HCT116 (cell line): Measurements from ENCODE around the gene SUFU. TPM values are rescaled to one million over a fixed set of nuclear protein-coding genes. Genes with fewer than 3 reads are reported as not detected.
A peak's percentile ranks its signal among the peaks of the same experiment; 100 is the strongest.

Source experiments
- ATAC-seq: fragments of 200-7000 bp; cut with Tn5 transposase; 2 replicates; pipeline ENCODE4 v1.9.1; 2020; ENCODE audit warnings: mild to moderate bottlenecking, moderate library complexity
- BruUV-seq: library from RNA; stranded (reverse); fragments of 400-500 nt; replicated peaks from 2 replicates; lab custom pipeline; 2021; lab: Mats Ljungman, UMichigan
- CTCF ChIA-PET: fragments of 300-600 bp; sonication (Branson Sonifier 250); formaldehyde crosslinking; loops from one replicate; lab custom pipeline; 2021; ENCODE audit warnings: antibody characterized with exemption; lab: Charles Lee
- POLR2A ChIA-PET: fragments of 300-600, 350-600 bp; sonication (Branson Sonifier 250); formaldehyde crosslinking; loops from one replicate; lab custom pipeline; 2021; ENCODE audit warnings: antibody characterized with exemption; lab: Charles Lee
- RAD21 ChIA-PET, 2 experiments: fragments of 300-600 bp; sonication (Branson Sonifier 250); formaldehyde crosslinking; loops; one replicate each; lab custom pipeline; 2023; ENCODE audit warnings: low total read pairs in 2 of 2; ENCODE audit not compliant: uncharacterized antibody in 2 of 2, unreplicated experiment in 2 of 2, low non-redundant PET in 1 of 2; lab: Charles Lee
- DNase-seq: peaks from one replicate; pipeline ENCODE4 v3.0.0-alpha.2; 2010; ENCODE audit warnings: low read depth, low spot score
- H2AFZ ChIP-seq: fragments of 200-600 bp; shearing (Covaris generic), sonication (generic); 2 replicates; pipeline ENCODE4 v1.6.1; 2017; ENCODE audit warnings: low read depth, mixed run types, mixed read lengths, antibody characterized with exemption, low read length; ENCODE audit not compliant: poor library complexity, severe bottlenecking
- H3K27ac ChIP-seq: 2 replicates; pipeline ENCODE4 v1.5.1; 2012; ENCODE audit warnings: low read depth, low read length
- H3K27me3 ChIP-seq: fragments of 200-600 bp; sonication (generic); 2 replicates; pipeline ENCODE4 v1.6.1; 2016; ENCODE audit warnings: mixed run types, low read length, mixed read lengths; ENCODE audit not compliant: insufficient read depth
- H3K36me3 ChIP-seq, 2 experiments: fragments of 200-500 bp in 1 of 2; fragments of 200-600 bp in 1 of 2; sonication (Bioruptor generic) in 1 of 2; sonication (generic) in 1 of 2; 2 replicates each; pipeline versions ENCODE4 v1.5.1 to v1.6.1; 2014 to 2016; ENCODE audit warnings: low read length in 2 of 2, inconsistent platforms in 1 of 2, mixed read lengths in 1 of 2, mixed run types in 1 of 2; ENCODE audit not compliant: insufficient read depth in 2 of 2, control insufficient read depth in 1 of 2
- H3K4me1 ChIP-seq, 2 experiments: fragments of 200-600 bp in 1 of 2; sonication (generic) in 1 of 2; 2 replicates each; pipeline versions ENCODE4 v1.5.1 to v1.6.1; 2012 to 2017; ENCODE audit warnings: low read length in 2 of 2, inconsistent platforms in 1 of 2, mild to moderate bottlenecking in 1 of 2, mixed read lengths in 1 of 2, mixed run types in 1 of 2, moderate library complexity in 1 of 2; ENCODE audit not compliant: insufficient read depth in 2 of 2, control insufficient read depth in 1 of 2
- H3K4me2 ChIP-seq: fragments of 200-600 bp; sonication (generic); 2 replicates; pipeline ENCODE4 v1.6.1; 2017; ENCODE audit warnings: mixed run types, low read length, mixed read lengths
- H3K4me3 ChIP-seq, 2 experiments: fragments of 200-600 bp in 1 of 2; sonication (generic) in 1 of 2; replicated peaks in 1 of 2; 2 replicates each; pipeline ENCODE4 v1.5.1; 2011 to 2016; ENCODE audit warnings: low read length in 2 of 2, control low read depth in 1 of 2, low read depth in 1 of 2, mild to moderate bottlenecking in 1 of 2, mixed read lengths in 1 of 2, mixed run types in 1 of 2
- H3K79me2 ChIP-seq: fragments of 200-600 bp; sonication (generic); 2 replicates; pipeline ENCODE4 v1.6.1; 2017; ENCODE audit warnings: mild to moderate bottlenecking, mixed run types, low read length, moderate library complexity, mixed read lengths; ENCODE audit not compliant: insufficient read depth
- H3K9ac ChIP-seq: fragments of 200-600 bp; sonication (generic); 2 replicates; pipeline ENCODE4 v1.6.1; 2016; ENCODE audit warnings: low read length, mixed read lengths
- H3K9me2 ChIP-seq: fragments of 200-600 bp; sonication (generic), shearing (Covaris generic); 2 replicates; pipeline ENCODE4 v1.6.1; 2017; ENCODE audit warnings: mixed run types, mild to moderate bottlenecking, moderate library complexity; ENCODE audit not compliant: insufficient read depth
- H3K9me3 ChIP-seq, 2 experiments: fragments of 200-500 bp in 1 of 2; fragments of 200-600 bp in 1 of 2; sonication (Bioruptor generic) in 1 of 2; sonication (generic) in 1 of 2; 2 replicates each; pipeline ENCODE4 v1.6.1; 2014 to 2017; ENCODE audit warnings: low read length in 2 of 2, mixed read lengths in 2 of 2, inconsistent platforms in 1 of 2, low read depth in 1 of 2, mild to moderate bottlenecking in 1 of 2, mixed run types in 1 of 2, moderate library complexity in 1 of 2; ENCODE audit not compliant: control insufficient read depth in 1 of 2, insufficient read depth in 1 of 2
- H4K20me1 ChIP-seq: fragments of 200-600 bp; sonication (generic), shearing (Covaris generic); 2 replicates; pipeline ENCODE4 v1.6.1; 2017; ENCODE audit warnings: mixed run types, mild to moderate bottlenecking, moderate library complexity; ENCODE audit not compliant: insufficient read depth
- CTCF ChIP-seq, 3 experiments: fragments of 200-600 bp in 1 of 3; sonication (generic) in 1 of 3; IDR thresholded peaks in 2 of 3; conservative IDR thresholded peaks in 1 of 3; 2 replicates each; pipeline ENCODE4 v1.5.1; 2012 to 2017; ENCODE audit warnings: low read depth in 2 of 3, low read length in 2 of 3, antibody characterized with exemption in 1 of 3, borderline replicate concordance in 1 of 3, control low read depth in 1 of 3, mild to moderate bottlenecking in 1 of 3, mixed read lengths in 1 of 3, mixed run types in 1 of 3, moderate library complexity in 1 of 3; ENCODE audit not compliant: insufficient read depth in 1 of 3
- EGR1 ChIP-seq: IDR thresholded peaks from 2 replicates; pipeline ENCODE4 v1.6.1; 2012; ENCODE audit warnings: low read depth
- EZH2 ChIP-seq: fragments of 200-600 bp; sonication (generic); IDR thresholded peaks from 2 replicates; pipeline ENCODE4 v1.6.1; 2017; ENCODE audit warnings: antibody characterized with exemption, mixed run types
- EZH2phosphoT487 ChIP-seq: fragments of 200-600 bp; IDR thresholded peaks from 2 replicates; pipeline ENCODE4 v1.6.1; 2018; ENCODE audit warnings: antibody characterized with exemption, borderline replicate concordance
- FOSL1 ChIP-seq: IDR thresholded peaks from 2 replicates; pipeline ENCODE4 v1.6.1; 2012; ENCODE audit warnings: low read depth
- POLR2AphosphoS5 ChIP-seq: IDR thresholded peaks from 2 replicates; pipeline ENCODE4 v1.6.1; 2011; ENCODE audit warnings: mild to moderate bottlenecking, low read depth, low read length, moderate library complexity
- RAD21 ChIP-seq: IDR thresholded peaks from 2 replicates; pipeline ENCODE4 v1.6.1; 2012; ENCODE audit warnings: low read depth, mild to moderate bottlenecking
- REST ChIP-seq: IDR thresholded peaks from 2 replicates; pipeline ENCODE4 v1.6.1; 2012; ENCODE audit warnings: low read depth
- SIN3A ChIP-seq: IDR thresholded peaks from 2 replicates; pipeline ENCODE4 v1.6.1; 2012; ENCODE audit warnings: low read depth
- SRF ChIP-seq: IDR thresholded peaks from 2 replicates; pipeline ENCODE4 v1.6.1; 2012; ENCODE audit warnings: low read depth
- YY1 ChIP-seq: IDR thresholded peaks from 2 replicates; pipeline ENCODE4 v1.6.1; 2011; ENCODE audit warnings: low read length, low read depth, moderate library complexity, mild to moderate bottlenecking; ENCODE audit not compliant: insufficient replicate concordance; ENCODE audit errors: extremely low read depth
- ZBTB33 ChIP-seq: IDR thresholded peaks from 2 replicates; pipeline ENCODE4 v1.6.1; 2011; ENCODE audit warnings: mild to moderate bottlenecking, low read length, moderate library complexity; ENCODE audit not compliant: insufficient replicate concordance; ENCODE audit errors: extremely low read depth
- ZNF274 ChIP-seq: fragments of 200-500 bp; sonication (Bioruptor generic); IDR thresholded peaks from 2 replicates; pipeline ENCODE4 v1.6.1; 2014; ENCODE audit warnings: mild to moderate bottlenecking, low read depth, low read length, inconsistent platforms
- intact Hi-C: fragments of 100-400 bp; cut with micrococcal nuclease; formaldehyde crosslinking; loops from 2 replicates; pipeline ENCODE4 v1.10.0; 2022
- total RNA-seq: library from RNA; stranded (reverse); gene quantifications from one replicate; pipeline ENCODE4 v1.2.1, GENCODE V29; 2021; ENCODE audit not compliant: unreplicated experiment
- TF ChIP-seq, protein P1 (sequence below): IDR thresholded peaks from 2 replicates; pipeline ENCODE4 v1.6.1; 2012

The SUFU gene
- total RNA-seq, 1 experiment from 2014 or later: 18.8 TPM

DNA sequence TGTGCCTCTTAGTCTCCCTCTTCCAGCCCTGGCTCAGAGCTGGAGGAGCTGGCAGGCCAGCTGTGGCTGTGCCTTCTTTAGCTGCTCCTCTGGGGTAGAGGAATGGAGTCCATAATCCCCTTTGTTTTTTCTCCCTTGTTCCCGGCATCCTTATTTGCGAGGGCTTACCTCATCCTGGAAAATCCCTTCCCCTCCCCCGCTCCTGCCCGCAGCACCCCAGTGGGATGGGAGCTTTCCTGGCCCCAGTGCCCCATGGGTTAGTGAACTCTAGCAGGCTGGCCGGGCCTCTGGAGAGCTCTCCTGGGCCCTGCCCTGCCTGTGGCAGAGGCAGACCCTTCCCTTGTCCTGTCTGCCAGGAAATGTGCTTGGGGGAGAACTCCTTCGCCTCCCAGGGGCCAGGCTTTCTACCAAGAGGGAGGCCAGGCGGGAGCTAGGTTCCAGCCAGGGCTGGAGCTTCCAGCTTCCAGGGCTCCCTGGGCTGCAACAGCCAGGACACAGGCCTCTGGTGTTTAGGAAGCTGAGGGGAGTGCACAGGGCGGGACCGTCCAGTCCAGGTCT, 124.0 kb downstream of the SUFU start:
- 0 out of 4 replicates have a peak overlapping the region, but pooled peaks of 1 of the 2 experiments have one; percentile 21 for H3K4me3 ChIP-seq

More for the DNA sequence above, 124.0 kb downstream of the SUFU start:
- Histone ChIP-seq H3K4me2 (peak overlapping the region; percentile 77), H3K27me3 (no peaks in the 10 kb centered on the region), H3K36me3 (no peaks in the 10 kb centered on the region), H3K9ac (peak overlapping the region; percentile 58), H3K4me1 (peaks cover 45 to 68% of the 10 kb centered on the region in 2 experiments), H3K9me2 (no peaks in the 10 kb centered on the region), H2AFZ (no peak overlapping the region), H3K79me2 (no peaks in the 10 kb centered on the region), H4K20me1 (no peaks in the 10 kb centered on the region), H3K9me3 (no peaks in the 10 kb centered on the region), H3K27ac (peak overlapping the region; percentile 61)
- POLR2A ChIA-PET: interaction anchor here (0.8 to 2.3 kb wide), 2 partner anchors 14 to 18 kb away, joined by 3 to 10 read pairs; no protein-coding TSS in a partner anchor
- CTCF ChIA-PET: interaction anchor here (1.0 to 1.8 kb wide), 3 partner anchors 13 to 32 kb away, joined by 3 to 7 read pairs (median 3); no protein-coding TSS in a partner anchor
- DNase-seq: no peak
- intact Hi-C loops: no loop called here
- RAD21 ChIA-PET: interaction anchor here in 1 of 2 experiments (0.5 kb wide), 1 partner anchor 14 kb away, joined by 3 read pairs; no protein-coding TSS in a partner anchor
- no TSS peak for BruUV-seq
- TF ChIP-seq EGR1 (no peak), SIN3A (no peak), REST (no peak), EZH2 (no peak), POLR2AphosphoS5 (no peak), CTCF (IDR thresholded peaks at IDR 0.05 in 2 of 3, conservative IDR thresholded peaks at IDR 0.05 in 1 of 3; ENCODE audit: borderline replicate concordance in 1 of 3, insufficient read depth in 1 of 3, low read depth in 2 of 3, low read length in 2 of 3) (no peak), FOSL1 (no peak), RAD21 (no peak), EZH2phosphoT487 (no peak), YY1 (no peak), ZBTB33 (no peak), ZNF274 (no peak), SRF (no peak)
- TF ChIP-seq, protein P1, sequence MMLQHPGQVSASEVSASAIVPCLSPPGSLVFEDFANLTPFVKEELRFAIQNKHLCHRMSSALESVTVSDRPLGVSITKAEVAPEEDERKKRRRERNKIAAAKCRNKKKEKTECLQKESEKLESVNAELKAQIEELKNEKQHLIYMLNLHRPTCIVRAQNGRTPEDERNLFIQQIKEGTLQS: no peak
- ATAC-seq: peak; percentile 16
